GM21737 (cell line): ENCODE data around the gene IKBIP.
A peak's percentile ranks its signal among the peaks of the same experiment; 100 is the strongest.
"Not testable (repeated sequence)": the region's sequence is repeated elsewhere in the genome, so short reads cannot be mapped to it uniquely, and the experiment has no call there.

Source experiments
- ATAC-seq: cut with Tn5 transposase; IDR thresholded peaks from one replicate; pipeline ENCODE4 v1.9.1; 2021; ENCODE audit warnings: mild to moderate bottlenecking, moderate library complexity; ENCODE audit not compliant: unreplicated experiment

IKBIP gene

GRCh38 chr12:98638009-98638408, 6.6 kb downstream of the IKBIP start:
- ATAC-seq: no peak

GRCh38 chr12:98637068-98637467, 7.5 kb downstream of the IKBIP start:
- no peak for ATAC-seq

GRCh38 chr12:98635657-98636323, 8.8 kb downstream of the IKBIP start:
- peak; percentile 61 for ATAC-seq

- ATAC-seq: no peak
Measured at GRCh38 chr12:98618952-98619351, 25.6 kb downstream of the IKBIP start.

- ATAC-seq: peak; percentile 88
Measured at GRCh38 chr12:98612696-98613334, 31.8 kb downstream of the IKBIP start.

- ATAC-seq: no peak
Measured at GRCh38 chr12:98610596-98610995, 34.0 kb downstream of the IKBIP start.

GRCh38 chr12:98606359-98606988, 38.1 kb downstream of the IKBIP start:
- no peak for ATAC-seq

- ATAC-seq: no peak
Measured at GRCh38 chr12:98601924-98602323, 42.7 kb downstream of the IKBIP start.

- ATAC-seq: not testable (repeated sequence)
Measured at GRCh38 chr12:98597313-98597712, 47.3 kb downstream of the IKBIP start.

- ATAC-seq: no peak
Measured at GRCh38 chr12:98595243-98595988, 49.2 kb downstream of the IKBIP start.

GRCh38 chr12:98594050-98594835, 50.3 kb downstream of the IKBIP start:
- peak; percentile 12 for ATAC-seq

- ATAC-seq: peak; percentile 99
Measured at GRCh38 chr12:98593351-98594049, 51.1 kb downstream of the IKBIP start, which contains the start of gene SLC25A3. SLC25A3 (plus strand) TSS chr12:98593686; CDS start chr12:98593979, 293 bp downstream.

GRCh38 chr12:98592825-98593322, 51.7 kb downstream of the IKBIP start:
- no peak for ATAC-seq

- ATAC-seq: no peak
Measured at GRCh38 chr12:98591209-98591608, 53.4 kb downstream of the IKBIP start.

- ATAC-seq: no peak
Measured at GRCh38 chr12:98587084-98587483, 57.5 kb downstream of the IKBIP start.

GRCh38 chr12:98582093-98582492, 62.5 kb downstream of the IKBIP start:
- ATAC-seq: no peak

GRCh38 chr12:98581101-98581500, 63.5 kb downstream of the IKBIP start:
- no peak for ATAC-seq

GRCh38 chr12:98580695-98581094, 63.9 kb downstream of the IKBIP start:
- no peak for ATAC-seq

GRCh38 chr12:98579835-98580234, 64.8 kb downstream of the IKBIP start:
- no peak for ATAC-seq

GRCh38 chr12:98579347-98579746, 65.2 kb downstream of the IKBIP start:
- ATAC-seq: no peak
